ENCODE results near the gene EOGT.

Gene EOGT

DNA sequence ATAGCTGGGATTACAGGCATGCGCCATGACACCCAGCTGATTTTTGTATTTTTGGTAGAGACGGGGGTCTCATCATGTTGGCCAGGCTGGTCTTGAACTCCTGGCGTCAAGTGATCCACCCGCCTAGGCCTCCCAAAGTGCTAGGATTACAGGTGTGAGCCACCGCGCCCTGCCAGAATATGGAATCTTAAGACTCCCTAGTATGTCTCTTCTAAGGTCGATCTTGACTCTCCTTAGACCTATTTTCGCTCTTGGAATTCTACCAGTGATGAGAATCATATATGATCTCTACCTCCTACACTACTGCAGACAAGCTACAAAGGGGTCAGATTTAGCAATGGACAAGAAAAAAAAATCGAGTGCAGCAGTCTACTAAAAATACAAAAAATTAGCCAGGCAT is 19.3 kb upstream of the EOGT start:
- TF ChIP-seq, protein P1, sequence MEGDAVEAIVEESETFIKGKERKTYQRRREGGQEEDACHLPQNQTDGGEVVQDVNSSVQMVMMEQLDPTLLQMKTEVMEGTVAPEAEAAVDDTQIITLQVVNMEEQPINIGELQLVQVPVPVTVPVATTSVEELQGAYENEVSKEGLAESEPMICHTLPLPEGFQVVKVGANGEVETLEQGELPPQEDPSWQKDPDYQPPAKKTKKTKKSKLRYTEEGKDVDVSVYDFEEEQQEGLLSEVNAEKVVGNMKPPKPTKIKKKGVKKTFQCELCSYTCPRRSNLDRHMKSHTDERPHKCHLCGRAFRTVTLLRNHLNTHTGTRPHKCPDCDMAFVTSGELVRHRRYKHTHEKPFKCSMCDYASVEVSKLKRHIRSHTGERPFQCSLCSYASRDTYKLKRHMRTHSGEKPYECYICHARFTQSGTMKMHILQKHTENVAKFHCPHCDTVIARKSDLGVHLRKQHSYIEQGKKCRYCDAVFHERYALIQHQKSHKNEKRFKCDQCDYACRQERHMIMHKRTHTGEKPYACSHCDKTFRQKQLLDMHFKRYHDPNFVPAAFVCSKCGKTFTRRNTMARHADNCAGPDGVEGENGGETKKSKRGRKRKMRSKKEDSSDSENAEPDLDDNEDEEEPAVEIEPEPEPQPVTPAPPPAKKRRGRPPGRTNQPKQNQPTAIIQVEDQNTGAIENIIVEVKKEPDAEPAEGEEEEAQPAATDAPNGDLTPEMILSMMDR (IDR thresholded peaks at IDR 0.05; ENCODE audit: poor library complexity, severe bottlenecking), result no peak

DNA sequence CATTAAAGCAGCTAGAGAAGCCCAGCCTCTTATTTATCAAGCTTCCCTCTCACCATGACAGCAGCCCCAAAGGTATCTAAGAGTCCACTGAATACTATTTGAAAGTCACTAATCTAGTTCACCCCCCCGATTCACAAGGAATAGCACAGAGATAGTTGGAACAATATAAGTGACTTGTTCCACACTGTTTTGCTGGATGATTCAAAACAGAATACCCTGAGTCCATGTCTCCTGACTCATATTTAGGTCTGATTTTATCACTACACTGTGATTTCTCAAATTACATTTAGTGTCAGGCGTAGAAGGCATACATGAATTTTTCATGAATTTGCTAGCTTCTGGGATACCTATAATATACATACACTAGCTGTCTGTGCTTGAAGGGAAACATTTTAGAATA is 18.7 kb upstream of the EOGT start:
- Histone ChIP-seq H3K4me1 (ENCODE audit: insufficient read depth, poor library complexity, severe bottlenecking) (peaks cover 33% of the 10 kb centered on the region), H3K36me3 (ENCODE audit: low read depth) (peaks cover 91% of the 10 kb centered on the region), H3K9me3 (ENCODE audit: severe bottlenecking) (no peaks in the 10 kb centered on the region), H3K27ac (ENCODE audit: poor library complexity, severe bottlenecking) (peak overlapping the region; percentile 89), H3K4me3 (ENCODE audit: severe bottlenecking) (no peak overlapping the region), H3K27me3 (ENCODE audit: insufficient read depth, poor library complexity, severe bottlenecking) (no peaks in the 10 kb centered on the region)
- DNase-seq (ENCODE audit: low spot score) (no peak), ATAC-seq (ENCODE audit: low read depth) (peak; percentile 86)
- TF ChIP-seq, protein P1 (IDR thresholded peaks at IDR 0.05; ENCODE audit: poor library complexity, severe bottlenecking), result no peak

More for the DNA sequence above, 19.3 kb upstream of the EOGT start:
- Histone ChIP-seq H3K36me3 (ENCODE audit: low read depth) (peaks cover 90% of the 10 kb centered on the region), H3K4me3 (ENCODE audit: severe bottlenecking) (no peak overlapping the region), H3K4me1 (ENCODE audit: insufficient read depth, poor library complexity, severe bottlenecking) (peaks cover 33% of the 10 kb centered on the region), H3K27me3 (ENCODE audit: insufficient read depth, poor library complexity, severe bottlenecking) (no peaks in the 10 kb centered on the region), H3K27ac (ENCODE audit: poor library complexity, severe bottlenecking) (peak overlapping the region; percentile 89), H3K9me3 (ENCODE audit: severe bottlenecking) (no peaks in the 10 kb centered on the region)
- no peak for ATAC-seq (ENCODE audit: low read depth)
- DNase-seq (ENCODE audit: low spot score), result no peak

- TF ChIP-seq, protein P1 (IDR thresholded peaks at IDR 0.05; ENCODE audit: poor library complexity, severe bottlenecking), result no peak
- peak; percentile 71 for ATAC-seq (ENCODE audit: low read depth)
- Histone ChIP-seq H3K4me1 (ENCODE audit: insufficient read depth, poor library complexity, severe bottlenecking) (peaks cover 33% of the 10 kb centered on the region), H3K27me3 (ENCODE audit: insufficient read depth, poor library complexity, severe bottlenecking) (no peaks in the 10 kb centered on the region), H3K36me3 (ENCODE audit: low read depth) (peaks cover 91% of the 10 kb centered on the region), H3K4me3 (ENCODE audit: severe bottlenecking) (no peak overlapping the region), H3K9me3 (ENCODE audit: severe bottlenecking) (no peaks in the 10 kb centered on the region), H3K27ac (ENCODE audit: poor library complexity, severe bottlenecking) (peak overlapping the region; percentile 89)
- DNase-seq (ENCODE audit: low spot score), result no peak
These were observed 18.2 kb upstream of the EOGT start for GRCh38 chr3:69031635-69032034.

DNA sequence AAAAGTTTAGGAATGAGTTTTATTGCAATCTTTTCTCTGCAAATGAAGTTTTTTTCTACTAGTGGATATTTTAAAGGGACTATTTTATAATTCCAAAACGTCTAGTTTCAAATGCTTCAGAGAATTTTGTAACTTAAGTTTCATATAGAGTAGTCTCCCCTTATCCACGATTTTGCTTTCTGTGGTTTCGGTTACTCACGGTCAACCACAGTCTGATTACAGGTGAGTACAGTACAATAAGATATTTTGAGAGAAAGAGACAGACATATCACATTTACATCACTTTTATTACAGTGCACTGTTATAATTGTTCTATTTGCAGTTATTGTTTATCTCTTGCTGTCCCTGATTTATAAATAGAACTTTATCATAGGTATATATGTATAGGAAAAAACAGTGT is 7.4 kb upstream of the EOGT start:
- DNase-seq (ENCODE audit: low spot score) (no peak), ATAC-seq (ENCODE audit: low read depth) (no peak)
- H3K4me1 ChIP-seq (ENCODE audit: insufficient read depth, poor library complexity, severe bottlenecking), result no peaks in the 10 kb centered on the region
- no peaks in the 10 kb centered on the region for H3K27me3 ChIP-seq (ENCODE audit: insufficient read depth, poor library complexity, severe bottlenecking)
- H3K36me3 ChIP-seq (ENCODE audit: low read depth), result peaks cover 69% of the 10 kb centered on the region
- no peaks in the 10 kb centered on the region for H3K9me3 ChIP-seq (ENCODE audit: severe bottlenecking)
- no peak overlapping the region for H3K4me3 ChIP-seq (ENCODE audit: severe bottlenecking)
- H3K27ac ChIP-seq (ENCODE audit: poor library complexity, severe bottlenecking), result no peak overlapping the region
- TF ChIP-seq, protein P1 (IDR thresholded peaks at IDR 0.05; ENCODE audit: poor library complexity, severe bottlenecking), result no peak

DNA sequence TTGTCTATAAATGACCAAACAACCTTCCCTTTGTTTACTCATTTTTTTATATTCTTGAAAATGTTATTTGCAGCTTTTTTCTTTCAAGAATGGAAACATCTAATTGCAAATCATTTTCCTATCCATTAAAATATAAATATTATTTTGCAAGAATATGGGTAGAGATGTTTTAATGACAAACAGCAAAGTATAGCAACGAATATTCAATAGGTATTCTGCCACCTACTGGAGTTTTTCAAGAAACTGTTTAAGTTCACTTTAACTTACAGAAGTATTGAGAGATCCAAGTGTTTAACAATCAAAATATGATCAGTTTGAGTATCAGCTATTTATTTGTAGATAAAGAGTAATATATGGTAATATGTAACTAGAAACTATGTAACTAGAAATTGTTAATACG is 6.9 kb upstream of the EOGT start:
- no peak for DNase-seq (ENCODE audit: low spot score)
- no peak for ATAC-seq (ENCODE audit: low read depth)
- H3K36me3 ChIP-seq (ENCODE audit: low read depth), result peaks cover 65% of the 10 kb centered on the region

More for the DNA sequence above, 6.9 kb upstream of the EOGT start:
- Histone ChIP-seq H3K9me3 (ENCODE audit: severe bottlenecking) (no peaks in the 10 kb centered on the region), H3K4me1 (ENCODE audit: insufficient read depth, poor library complexity, severe bottlenecking) (no peaks in the 10 kb centered on the region), H3K4me3 (ENCODE audit: severe bottlenecking) (no peak overlapping the region), H3K27ac (ENCODE audit: poor library complexity, severe bottlenecking) (no peak overlapping the region), H3K27me3 (ENCODE audit: insufficient read depth, poor library complexity, severe bottlenecking) (no peaks in the 10 kb centered on the region)
- TF ChIP-seq, protein P1 (IDR thresholded peaks at IDR 0.05; ENCODE audit: poor library complexity, severe bottlenecking), result peak; percentile 78

Data from RWPE2 (cell line).